HG03103 (cell line): ENCODE measurements around the gene TDRD12.

Experiments used
- ATAC-seq: cut with Tn5 transposase; IDR thresholded peaks from one replicate; pipeline ENCODE4 v1.9.1; 2021; ENCODE audit warnings: low read depth; ENCODE audit not compliant: unreplicated experiment

The TDRD12 gene

GRCh38 chr19:32800191-32800590 is 80.6 kb downstream of the TDRD12 start:
- no peak for ATAC-seq

GRCh38 chr19:32800754-32801153 is 81.2 kb downstream of the TDRD12 start:
- no peak for ATAC-seq

GRCh38 chr19:32802840-32803239 is 83.3 kb downstream of the TDRD12 start:
- no peak for ATAC-seq

- no peak for ATAC-seq
Measured at GRCh38 chr19:32808236-32808635, 88.7 kb downstream of the TDRD12 start.

- no peak for ATAC-seq
Measured at GRCh38 chr19:32809254-32809653, 89.7 kb downstream of the TDRD12 start.

GRCh38 chr19:32809754-32810153 is 90.2 kb downstream of the TDRD12 start:
- ATAC-seq, result no peak

GRCh38 chr19:32810452-32810851 is 90.9 kb downstream of the TDRD12 start:
- no peak for ATAC-seq

GRCh38 chr19:32811151-32811550 is 91.6 kb downstream of the TDRD12 start:
- ATAC-seq, result no peak

GRCh38 chr19:32812036-32812435 is 92.5 kb downstream of the TDRD12 start:
- ATAC-seq, result no peak

GRCh38 chr19:32812571-32812970 is 93.0 kb downstream of the TDRD12 start:
- no peak for ATAC-seq

GRCh38 chr19:32813862-32814425 is 94.4 kb downstream of the TDRD12 start:
- no peak for ATAC-seq

- no peak for ATAC-seq
Measured at GRCh38 chr19:32814624-32815023, 95.1 kb downstream of the TDRD12 start.

GRCh38 chr19:32816555-32817099 is 97.1 kb downstream of the TDRD12 start:
- no peak for ATAC-seq

- ATAC-seq, result no peak
Measured at GRCh38 chr19:32817569-32818476, 98.3 kb downstream of the TDRD12 start.

GRCh38 chr19:32818536-32818935 is 99.0 kb downstream of the TDRD12 start:
- no peak for ATAC-seq

GRCh38 chr19:32819419-32820400 is 100.1 kb downstream of the TDRD12 start:
- ATAC-seq, result no peak

- ATAC-seq, result no peak
Measured at GRCh38 chr19:32822916-32823746, 103.6 kb downstream of the TDRD12 start.

GRCh38 chr19:32823747-32824102 is 104.2 kb downstream of the TDRD12 start:
- no peak for ATAC-seq

GRCh38 chr19:32824191-32824751 is 104.7 kb downstream of the TDRD12 start:
- ATAC-seq, result no peak
